ENCODE measurements around the gene LCE1A. TPM values are rescaled to one million over a fixed set of nuclear protein-coding genes. Genes with fewer than 3 reads are reported as not detected.
A peak's percentile ranks its signal among the peaks of the same experiment; 100 is the strongest.

LCE1A gene
- polyA plus RNA-seq, 3 donors, result not detected

DNA sequence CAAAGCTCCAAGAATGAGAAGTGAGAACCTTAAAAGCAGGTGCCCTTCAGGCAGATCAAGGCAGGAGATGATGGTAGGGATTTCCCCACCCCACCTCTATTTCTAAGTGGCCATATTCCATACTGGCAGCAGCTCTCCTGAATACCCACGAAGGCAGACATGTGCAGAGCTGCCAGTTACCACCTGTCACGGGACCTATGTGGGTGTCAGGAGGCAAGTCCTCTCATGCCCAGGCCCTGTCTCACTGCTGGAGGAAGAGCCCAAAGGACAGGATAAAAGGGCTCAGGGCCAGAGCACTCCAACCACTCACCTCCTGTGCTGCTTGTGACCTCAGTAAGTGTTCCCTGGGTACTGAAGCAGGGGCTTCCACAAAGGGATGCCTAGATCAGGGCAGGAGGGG lies 16.2 kb upstream of the LCE1A start:
- Mint-ChIP-seq H3K27me3 (ENCODE audit: low read depth in 3 of 3) (peaks cover 4 to 9% (median 6%) of the 10 kb centered on the region in 3 donors), H3K4me3 (no peak overlapping the region), H3K36me3 (no peaks in the 10 kb centered on the region), H3K27ac (peak overlapping the region in 1 of 7 donors; percentile 38), H3K9me3 (peaks cover 0 to 3% (median 1%) of the 10 kb centered on the region in 7 donors), H3K4me1 (no peaks in the 10 kb centered on the region)
- no peak for DNase-seq
- H4K20me1 ChIP-seq (ENCODE audit: insufficient read depth, low read length), result no peaks in the 10 kb centered on the region
- H3K4me2 ChIP-seq (replicated peaks; ENCODE audit: extremely low read depth, low read length, poor library complexity, severe bottlenecking), result no peak overlapping the region
- WGBS (ENCODE audit: insufficient coverage), result 89% methylated on average over 2 of the region's 2 CpGs
- no peak overlapping the region for H2AFZ ChIP-seq (ENCODE audit: insufficient read depth, low read depth, low read length, poor library complexity, severe bottlenecking)
- H3K4me1 ChIP-seq (ENCODE audit: control insufficient read depth in 1 of 2, insufficient read depth in 2 of 2, low read length in 2 of 2), result no peaks in the 10 kb centered on the region
- intact Hi-C loops (cut with micrococcal nuclease), result no loop called here
- no peaks in the 10 kb centered on the region for H3K9me3 ChIP-seq (replicated peaks in 1 of 2; ENCODE audit: control insufficient read depth in 1 of 2, insufficient read depth in 1 of 2, low read length in 2 of 2)
- no peak overlapping the region for H3K4me3 ChIP-seq (replicated peaks in 1 of 3; ENCODE audit: low read depth in 2 of 3, low read length in 3 of 3)
- H3K9ac ChIP-seq (ENCODE audit: insufficient read depth, low read length, poor library complexity, severe bottlenecking), result no peak overlapping the region
- no peaks in the 10 kb centered on the region for H3K79me2 ChIP-seq (ENCODE audit: insufficient read depth, low read length)
- H3K27me3 ChIP-seq (ENCODE audit: control insufficient read depth in 2 of 2, insufficient read depth in 2 of 2, low read length in 2 of 2), result peaks cover 2 to 3% of the 10 kb centered on the region in 2 donors
- H3K36me3 ChIP-seq (replicated peaks in 1 of 2; ENCODE audit: control insufficient read depth in 1 of 2, insufficient read depth in 2 of 2, low read length in 2 of 2), result no peaks in the 10 kb centered on the region
- TF ChIP-seq, protein P1, sequence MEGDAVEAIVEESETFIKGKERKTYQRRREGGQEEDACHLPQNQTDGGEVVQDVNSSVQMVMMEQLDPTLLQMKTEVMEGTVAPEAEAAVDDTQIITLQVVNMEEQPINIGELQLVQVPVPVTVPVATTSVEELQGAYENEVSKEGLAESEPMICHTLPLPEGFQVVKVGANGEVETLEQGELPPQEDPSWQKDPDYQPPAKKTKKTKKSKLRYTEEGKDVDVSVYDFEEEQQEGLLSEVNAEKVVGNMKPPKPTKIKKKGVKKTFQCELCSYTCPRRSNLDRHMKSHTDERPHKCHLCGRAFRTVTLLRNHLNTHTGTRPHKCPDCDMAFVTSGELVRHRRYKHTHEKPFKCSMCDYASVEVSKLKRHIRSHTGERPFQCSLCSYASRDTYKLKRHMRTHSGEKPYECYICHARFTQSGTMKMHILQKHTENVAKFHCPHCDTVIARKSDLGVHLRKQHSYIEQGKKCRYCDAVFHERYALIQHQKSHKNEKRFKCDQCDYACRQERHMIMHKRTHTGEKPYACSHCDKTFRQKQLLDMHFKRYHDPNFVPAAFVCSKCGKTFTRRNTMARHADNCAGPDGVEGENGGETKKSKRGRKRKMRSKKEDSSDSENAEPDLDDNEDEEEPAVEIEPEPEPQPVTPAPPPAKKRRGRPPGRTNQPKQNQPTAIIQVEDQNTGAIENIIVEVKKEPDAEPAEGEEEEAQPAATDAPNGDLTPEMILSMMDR (IDR thresholded peaks at IDR 0.05), result no peak
- H3K27ac ChIP-seq (ENCODE audit: low read depth in 1 of 2, low read length in 2 of 2), result no peak overlapping the region

DNA sequence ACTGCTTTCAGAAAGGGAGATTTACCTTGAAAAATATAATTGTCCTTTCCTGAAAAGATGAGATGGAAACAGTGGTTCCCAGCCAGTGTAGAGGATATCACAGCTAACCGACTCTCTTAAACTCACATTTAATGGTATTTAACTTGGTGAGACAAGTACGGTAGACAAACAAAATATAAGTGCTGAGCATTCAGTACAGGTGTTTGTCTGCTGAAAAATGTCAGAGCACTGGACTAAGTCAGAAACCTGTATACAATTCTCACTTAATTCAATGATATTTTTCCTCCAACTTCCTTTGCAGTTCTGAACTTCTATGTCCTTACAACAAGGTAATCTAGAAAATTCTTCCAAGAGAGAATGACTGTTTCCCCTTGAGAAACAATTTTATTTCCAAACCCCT lies 15.6 kb upstream of the LCE1A start, which contains the start of gene LCE1B:
Gene LCE1B, plus strand, starts transcription at position 301 of the 400 bp plus-strand sequence. CDS start 476 bp downstream, outside the sequence.
- H3K9me3 ChIP-seq (replicated peaks in 1 of 2; ENCODE audit: control insufficient read depth in 1 of 2, insufficient read depth in 1 of 2, low read length in 2 of 2), result no peaks in the 10 kb centered on the region
- no peaks in the 10 kb centered on the region for H3K36me3 ChIP-seq (replicated peaks in 1 of 2; ENCODE audit: control insufficient read depth in 1 of 2, insufficient read depth in 2 of 2, low read length in 2 of 2)
- peaks cover 4 to 10% (median 6%) of the 10 kb centered on the region in 3 donors for H3K27me3 Mint-ChIP-seq (ENCODE audit: low read depth in 3 of 3)
- H3K79me2 ChIP-seq (ENCODE audit: insufficient read depth, low read length), result no peaks in the 10 kb centered on the region
- H3K9me3 Mint-ChIP-seq, result peaks cover 0 to 3% (median 1%) of the 10 kb centered on the region in 7 donors
- H4K20me1 ChIP-seq (ENCODE audit: insufficient read depth, low read length), result no peaks in the 10 kb centered on the region
- WGBS (ENCODE audit: insufficient coverage), result no CpG with 5 or more reads among the region's 2 CpGs
- H3K27me3 ChIP-seq (ENCODE audit: control insufficient read depth in 2 of 2, insufficient read depth in 2 of 2, low read length in 2 of 2), result peaks cover 2 to 3% of the 10 kb centered on the region in 2 donors
- H3K4me3 ChIP-seq (replicated peaks in 1 of 3; ENCODE audit: low read depth in 2 of 3, low read length in 3 of 3), result no peak within 1 kb of the TSS
- H3K27ac Mint-ChIP-seq, result peak within 1 kb of the TSS in 1 of 7 donors; percentile 38
- no peak within 1 kb of the TSS for H3K4me2 ChIP-seq (replicated peaks; ENCODE audit: extremely low read depth, low read length, poor library complexity, severe bottlenecking)
- no peak within 1 kb of the TSS for H2AFZ ChIP-seq (ENCODE audit: insufficient read depth, low read depth, low read length, poor library complexity, severe bottlenecking)
- H3K36me3 Mint-ChIP-seq, result no peaks in the 10 kb centered on the region
- no peak within 1 kb of the TSS for H3K9ac ChIP-seq (ENCODE audit: insufficient read depth, low read length, poor library complexity, severe bottlenecking)
- no peak within 1 kb of the TSS for H3K27ac ChIP-seq (ENCODE audit: low read depth in 1 of 2, low read length in 2 of 2)
- no peak for DNase-seq
- TF ChIP-seq, protein P1 (IDR thresholded peaks at IDR 0.05), result no peak
- H3K4me3 Mint-ChIP-seq, result no peak within 1 kb of the TSS
- H3K4me1 Mint-ChIP-seq, result no peaks in the 10 kb centered on the region
- H3K4me1 ChIP-seq (ENCODE audit: control insufficient read depth in 1 of 2, insufficient read depth in 2 of 2, low read length in 2 of 2), result no peaks in the 10 kb centered on the region
- intact Hi-C loops (cut with micrococcal nuclease), result no loop called here

Measured in CD14-positive monocyte (primary cell).